ENCODE measurements around the gene HFM1.
"Not testable (repeated sequence)": the region's sequence is repeated elsewhere in the genome, so short reads cannot be mapped to it uniquely, and the experiment has no call there.

HFM1 gene

DNA sequence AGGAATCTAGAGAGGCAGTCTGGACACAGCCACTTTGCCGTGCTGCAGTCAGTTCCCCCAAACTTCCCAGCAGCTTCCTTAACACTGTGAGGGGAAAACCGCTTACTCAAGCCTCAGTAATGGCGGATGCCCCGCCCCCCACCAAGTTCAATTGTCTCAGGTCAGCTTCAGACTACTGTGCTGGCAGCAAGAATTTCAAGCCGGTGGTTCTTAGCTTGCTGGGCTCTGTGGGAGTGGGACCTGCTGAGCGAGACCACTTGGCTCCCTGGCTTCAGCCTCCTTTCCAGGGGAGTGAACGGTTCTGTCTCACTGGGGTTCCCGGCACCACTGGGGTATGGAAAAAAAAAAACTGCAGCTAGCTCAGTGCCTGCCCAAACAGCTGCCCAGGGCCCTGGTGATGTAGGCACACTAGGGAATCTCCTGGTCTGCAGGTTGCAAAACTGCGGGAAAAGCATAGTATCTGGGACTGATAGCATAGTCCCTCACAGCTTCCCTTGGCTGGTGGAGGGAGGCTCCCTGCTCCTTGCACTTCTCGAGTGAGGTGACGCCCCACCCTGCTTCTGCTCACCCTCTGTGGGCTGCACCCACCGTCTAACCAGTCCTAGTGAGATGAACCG lies 23.7 kb upstream of the HFM1 start:
- TF ChIP-seq, protein P1, sequence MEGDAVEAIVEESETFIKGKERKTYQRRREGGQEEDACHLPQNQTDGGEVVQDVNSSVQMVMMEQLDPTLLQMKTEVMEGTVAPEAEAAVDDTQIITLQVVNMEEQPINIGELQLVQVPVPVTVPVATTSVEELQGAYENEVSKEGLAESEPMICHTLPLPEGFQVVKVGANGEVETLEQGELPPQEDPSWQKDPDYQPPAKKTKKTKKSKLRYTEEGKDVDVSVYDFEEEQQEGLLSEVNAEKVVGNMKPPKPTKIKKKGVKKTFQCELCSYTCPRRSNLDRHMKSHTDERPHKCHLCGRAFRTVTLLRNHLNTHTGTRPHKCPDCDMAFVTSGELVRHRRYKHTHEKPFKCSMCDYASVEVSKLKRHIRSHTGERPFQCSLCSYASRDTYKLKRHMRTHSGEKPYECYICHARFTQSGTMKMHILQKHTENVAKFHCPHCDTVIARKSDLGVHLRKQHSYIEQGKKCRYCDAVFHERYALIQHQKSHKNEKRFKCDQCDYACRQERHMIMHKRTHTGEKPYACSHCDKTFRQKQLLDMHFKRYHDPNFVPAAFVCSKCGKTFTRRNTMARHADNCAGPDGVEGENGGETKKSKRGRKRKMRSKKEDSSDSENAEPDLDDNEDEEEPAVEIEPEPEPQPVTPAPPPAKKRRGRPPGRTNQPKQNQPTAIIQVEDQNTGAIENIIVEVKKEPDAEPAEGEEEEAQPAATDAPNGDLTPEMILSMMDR (conservative IDR thresholded peaks at IDR 0.05): no peak
- H3K27ac ChIP-seq: no peak overlapping the region

DNA sequence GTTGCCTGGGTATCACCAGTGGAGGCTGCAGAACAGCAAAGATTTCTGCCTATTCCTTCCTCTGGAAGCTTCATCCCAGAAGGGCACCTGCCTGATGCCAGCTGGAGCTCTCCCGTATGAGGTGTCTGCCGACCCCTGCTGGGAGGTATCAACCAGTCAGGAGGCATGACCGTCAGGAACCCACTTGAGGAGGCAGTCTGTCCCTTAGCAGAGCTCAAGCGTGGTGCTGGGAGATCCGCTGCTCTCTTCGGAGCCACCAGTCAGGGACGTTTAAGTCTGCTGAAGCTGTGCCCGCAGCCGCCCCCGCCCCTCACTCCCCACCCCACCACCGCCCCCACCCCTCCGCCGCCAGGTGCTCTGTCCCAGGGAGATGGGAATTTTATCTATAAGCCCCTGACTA lies 23.1 kb upstream of the HFM1 start:
- no peak overlapping the region for H3K27ac ChIP-seq
- TF ChIP-seq, protein P1 (conservative IDR thresholded peaks at IDR 0.05): no peak

DNA sequence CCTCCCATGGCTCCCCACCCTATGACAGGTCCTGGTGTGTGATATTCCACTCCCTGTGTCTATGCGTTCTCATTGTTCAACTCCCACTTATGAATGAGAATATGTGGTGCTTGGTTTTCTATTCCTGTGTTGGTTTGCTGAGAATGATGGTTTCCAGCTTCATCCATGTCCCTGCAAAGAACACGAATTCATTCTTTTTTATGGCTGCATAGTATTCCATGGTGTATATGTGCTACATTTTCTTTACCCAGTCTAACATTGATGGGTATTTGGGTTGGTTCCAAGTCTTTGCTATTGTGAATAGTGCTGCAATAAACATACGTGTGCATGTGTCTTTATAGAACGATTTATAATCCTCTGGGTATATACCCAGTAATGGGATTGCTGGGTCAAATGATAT lies 17.9 kb upstream of the HFM1 start:
- not testable (repeated sequence) for H3K27ac ChIP-seq

DNA sequence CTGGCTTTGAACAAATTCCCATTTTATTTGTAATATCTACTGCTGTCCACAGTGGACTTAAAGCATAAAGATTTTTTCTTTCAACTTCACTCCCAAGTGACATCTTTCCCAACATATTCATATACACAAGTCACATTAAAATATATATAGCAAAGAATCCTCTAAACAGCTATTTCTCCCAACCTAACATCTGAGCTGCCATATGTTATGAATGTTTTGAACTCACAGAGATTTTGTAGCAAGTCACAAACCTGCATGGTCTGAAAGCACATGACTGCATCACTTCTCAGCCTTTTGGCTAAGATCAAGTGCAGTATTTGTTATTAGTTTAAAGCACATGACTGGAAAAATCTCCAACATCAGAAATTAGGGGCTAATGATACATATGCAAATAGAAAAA lies 7.7 kb upstream of the HFM1 start:
- TF ChIP-seq, protein P1 (conservative IDR thresholded peaks at IDR 0.05): no peak

DNA sequence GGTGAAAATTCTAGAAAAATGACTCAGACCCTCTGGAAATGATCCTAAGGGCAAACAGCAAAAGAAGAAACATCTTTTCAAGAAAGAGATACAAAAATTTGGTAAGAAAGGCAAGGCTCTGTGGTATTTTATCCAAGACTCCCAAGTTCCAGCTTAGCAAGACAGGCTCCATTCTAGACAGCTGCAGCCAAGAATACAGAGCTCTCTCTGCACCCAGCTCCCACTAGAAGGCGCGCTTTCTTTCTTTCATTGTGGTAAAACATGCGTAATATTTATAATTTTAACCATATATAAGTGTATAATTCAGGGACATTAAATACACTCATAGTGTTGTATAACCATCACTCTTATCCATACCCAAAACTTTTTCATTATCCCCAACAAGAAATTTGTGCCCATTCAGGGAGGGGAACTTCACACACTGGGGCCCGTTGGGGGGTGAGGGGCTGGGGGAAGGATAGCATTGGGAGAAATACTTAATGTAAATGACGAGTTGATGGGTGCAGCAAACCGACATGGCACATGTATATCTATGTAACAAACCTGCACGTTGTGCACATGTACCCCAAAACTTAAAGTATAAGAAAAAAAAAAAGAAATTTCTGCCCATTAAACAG lies 2.2 kb upstream of the HFM1 start:
- H3K27ac ChIP-seq: no peak overlapping the region
- TF ChIP-seq, protein P1 (conservative IDR thresholded peaks at IDR 0.05): peak; percentile 72

More for the DNA sequence above, 7.7 kb upstream of the HFM1 start:
- H3K27ac ChIP-seq: no peak overlapping the region

DNA sequence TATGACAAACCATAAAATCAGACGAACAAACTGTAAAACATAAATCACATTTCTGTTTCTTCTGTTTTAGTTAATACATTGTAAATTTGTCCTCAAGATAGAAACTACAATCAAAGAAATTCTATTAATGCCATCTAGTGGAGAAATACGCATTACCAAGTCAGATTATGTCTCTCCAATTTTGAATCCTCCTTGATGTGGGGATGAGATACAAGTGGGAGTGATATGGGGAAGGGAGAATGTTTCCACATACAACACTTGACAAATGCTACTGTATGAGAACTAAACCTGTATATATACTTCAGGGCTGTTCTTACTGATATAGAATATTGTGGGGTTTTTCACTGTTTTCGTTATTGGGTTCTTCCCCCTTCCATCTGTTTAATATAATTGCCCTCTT lies 2.6 kb downstream of the HFM1 start:
- TF ChIP-seq, protein P1 (conservative IDR thresholded peaks at IDR 0.05): peak; percentile 76

DNA sequence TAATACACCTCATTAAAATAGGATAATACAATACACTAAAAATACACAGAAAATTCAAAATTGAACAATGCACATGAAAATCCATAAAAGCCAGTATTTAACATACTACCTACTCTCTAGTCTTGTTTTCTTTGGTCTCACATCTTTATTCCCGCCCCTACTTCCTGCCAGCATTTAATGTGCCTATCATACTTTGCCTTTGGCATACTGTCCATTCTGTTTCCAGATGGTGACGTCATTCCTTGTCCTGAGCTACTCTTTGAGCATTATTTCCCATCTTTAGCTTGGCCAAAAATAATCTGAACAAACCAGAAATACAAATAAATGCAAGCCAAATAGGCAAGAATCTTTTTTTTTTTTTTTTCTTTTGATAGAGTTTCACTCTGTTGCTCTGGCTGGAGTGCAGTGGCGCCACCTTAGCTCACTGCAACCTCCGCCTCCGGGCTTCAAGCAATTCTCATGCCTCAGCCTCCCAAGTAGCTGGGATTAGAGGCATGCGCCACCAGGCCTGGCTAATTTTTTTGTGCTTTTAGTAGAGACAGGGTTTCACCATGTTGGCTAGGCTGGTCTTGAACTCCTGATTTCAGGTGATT lies 4.4 kb downstream of the HFM1 start:
- no peak overlapping the region for H3K27ac ChIP-seq
- TF ChIP-seq, protein P1 (conservative IDR thresholded peaks at IDR 0.05): no peak

More for the DNA sequence above, 2.6 kb downstream of the HFM1 start:
- H3K27ac ChIP-seq: no peak overlapping the region

DNA sequence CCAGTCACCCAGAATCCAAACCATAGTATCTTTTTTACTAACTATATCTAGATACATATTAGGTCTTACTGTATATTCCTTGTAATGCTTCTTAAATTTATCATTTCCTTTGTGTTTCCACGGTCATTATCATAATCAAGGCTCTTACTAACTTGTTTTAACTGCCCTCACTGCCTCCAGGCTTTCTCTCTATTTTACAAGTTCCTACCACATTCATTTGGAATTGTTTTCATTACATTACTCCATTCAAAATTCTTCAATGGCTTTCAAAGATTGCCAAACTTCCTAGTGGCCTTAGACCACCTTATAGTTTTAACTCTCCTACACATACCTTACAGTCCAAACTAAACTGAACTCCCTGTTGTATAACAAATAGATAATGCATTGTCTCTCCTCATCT lies 6.3 kb downstream of the HFM1 start:
- TF ChIP-seq, protein P1 (conservative IDR thresholded peaks at IDR 0.05): no peak
- no peak overlapping the region for H3K27ac ChIP-seq

Data from VCaP (cell line).